Iris pigment epithelial cell (primary cell): ENCODE measurements around the gene PIGR.

Source experiments
- DNase-seq: peaks from one replicate; pipeline ENCODE4 v3.0.0-alpha.2; 2011; ENCODE audit warnings: low read depth

Gene PIGR

DNA sequence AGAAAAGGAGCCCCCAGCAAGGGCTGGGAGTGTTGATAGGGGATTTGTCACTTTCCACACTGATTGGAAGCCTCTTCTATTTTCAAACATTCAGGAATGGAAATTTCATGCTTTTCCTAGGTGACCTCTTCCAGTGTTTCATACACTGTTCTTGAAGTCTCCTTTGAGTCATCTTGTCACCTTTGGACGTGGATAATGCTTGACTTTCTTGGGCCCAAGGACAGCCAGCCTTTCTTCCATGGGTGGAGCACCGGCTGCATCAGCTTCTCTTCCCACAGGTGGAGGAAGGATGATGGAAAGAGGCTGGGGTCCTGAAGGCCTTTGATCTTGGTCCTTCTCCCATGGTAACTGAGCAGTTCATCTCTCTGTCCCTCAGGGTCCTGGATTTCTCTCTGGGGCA is 11.9 kb upstream of the PIGR start:
- DNase-seq, result no peak

- DNase-seq, result no peak
These were observed 11.4 kb upstream of the PIGR start for GRCh38 chr1:206957639-206958038.

GRCh38 chr1:206955476-206956451 is 9.5 kb upstream of the PIGR start:
- no peak for DNase-seq

GRCh38 chr1:206954459-206955342 is 8.4 kb upstream of the PIGR start:
- no peak for DNase-seq

DNA sequence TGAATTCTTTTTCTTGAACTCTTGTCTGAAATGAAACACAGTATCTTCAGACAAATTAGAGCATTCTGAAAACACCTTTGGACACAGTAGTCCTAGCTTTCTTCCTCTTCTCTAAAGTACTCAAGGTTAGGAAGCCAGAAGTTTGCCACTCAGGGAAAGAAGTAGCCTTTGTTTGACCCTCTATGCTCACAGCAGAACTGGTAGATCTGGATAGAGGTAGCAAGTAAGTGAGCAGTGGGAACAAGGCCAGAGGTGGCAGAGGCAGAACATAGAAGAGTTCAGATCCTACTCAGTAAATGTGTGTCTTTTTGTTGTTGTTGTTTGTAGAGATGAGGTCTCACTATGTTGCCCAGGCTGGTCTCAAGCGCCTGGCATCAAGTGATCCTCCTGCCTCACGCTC is 7.4 kb upstream of the PIGR start:
- DNase-seq, result no peak

GRCh38 chr1:206953126-206953525 is 6.9 kb upstream of the PIGR start:
- no peak for DNase-seq

- DNase-seq, result peak; percentile 4
These were observed 5.9 kb upstream of the PIGR start for GRCh38 chr1:206952171-206952570.

- DNase-seq, result no peak
These were observed 5.2 kb upstream of the PIGR start for GRCh38 chr1:206951318-206952100.

DNA sequence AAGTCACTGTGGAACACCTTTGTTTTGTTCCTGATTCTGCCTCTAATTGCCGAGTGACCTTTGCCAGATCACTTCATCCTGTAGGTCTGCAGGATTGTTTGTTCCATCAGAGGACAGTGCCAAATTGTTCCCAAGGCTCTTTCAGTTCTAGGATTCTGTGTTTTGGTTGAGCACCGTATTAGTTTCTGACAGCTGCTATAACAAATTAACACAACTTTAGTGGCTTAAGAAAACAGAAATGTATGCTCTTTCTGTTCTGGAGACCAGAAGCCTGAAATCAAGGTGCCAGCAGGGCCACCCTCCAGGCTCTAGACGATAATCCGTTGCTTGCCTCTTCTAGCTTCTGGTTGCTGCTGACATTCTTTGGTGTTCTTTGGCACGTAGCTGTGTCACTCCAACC is 3.4 kb upstream of the PIGR start:
- no peak for DNase-seq

GRCh38 chr1:206949208-206949607 is 2.9 kb upstream of the PIGR start:
- no peak for DNase-seq

DNA sequence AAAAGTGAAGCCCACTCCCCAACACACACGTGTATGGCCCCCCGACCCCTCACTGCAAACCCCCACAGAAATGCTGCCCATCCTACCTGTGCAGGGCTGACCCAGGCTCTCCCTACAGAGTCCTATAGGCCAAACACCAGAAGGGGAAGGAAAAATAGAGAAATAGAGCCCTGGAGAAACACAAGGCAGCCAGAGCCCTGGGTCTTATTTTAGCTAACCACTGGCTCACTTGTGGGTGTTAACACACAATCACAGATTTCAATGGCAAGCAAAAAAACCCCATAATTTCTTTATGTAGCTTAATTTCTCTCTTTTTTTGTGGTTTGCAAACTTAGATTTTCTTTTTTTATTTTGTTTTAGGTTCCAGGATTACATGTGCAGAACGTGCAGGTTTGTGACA is 989 bp upstream of the PIGR start:
- DNase-seq, result no peak

DNA sequence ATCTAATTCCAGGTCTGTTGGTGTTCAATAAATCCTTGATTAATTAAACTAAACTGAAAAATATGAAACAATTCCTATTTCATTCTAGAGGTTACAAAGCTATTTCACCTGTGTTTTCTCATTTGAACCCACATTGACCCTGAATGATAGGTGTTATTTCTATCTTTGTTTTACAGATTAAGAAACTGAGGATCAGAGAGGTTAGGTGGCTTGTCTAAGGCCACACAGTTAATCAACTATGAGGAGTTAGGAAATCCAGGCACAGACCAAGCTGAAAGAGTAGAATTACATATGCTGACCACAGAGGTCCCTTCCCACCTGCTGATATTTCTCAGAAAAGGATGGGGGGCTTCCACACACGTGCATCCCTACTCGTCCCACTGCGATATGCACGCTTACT is 487 bp downstream of the PIGR start:
- no peak for DNase-seq

DNA sequence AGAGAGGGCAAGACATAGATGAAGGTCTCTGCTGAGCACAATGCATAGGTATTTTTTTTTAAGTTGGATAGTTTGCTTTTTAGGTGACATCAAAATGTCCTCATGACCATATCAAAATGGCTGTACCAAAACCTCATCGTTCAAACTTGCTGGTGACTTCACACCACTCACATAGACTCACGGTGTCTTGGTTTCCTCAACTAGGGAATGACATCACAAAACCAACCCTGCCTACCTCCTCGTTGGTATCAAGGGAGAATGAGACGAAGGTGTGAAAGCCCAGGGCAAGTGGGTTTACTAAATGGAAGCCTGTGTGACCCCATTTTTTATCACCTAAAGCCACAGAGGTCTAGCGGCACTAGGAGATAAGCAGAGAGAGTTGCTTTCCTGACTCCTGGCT is 1.6 kb downstream of the PIGR start:
- no peak for DNase-seq

GRCh38 chr1:206941766-206942418 is 4.4 kb downstream of the PIGR start:
- DNase-seq, result no peak

DNA sequence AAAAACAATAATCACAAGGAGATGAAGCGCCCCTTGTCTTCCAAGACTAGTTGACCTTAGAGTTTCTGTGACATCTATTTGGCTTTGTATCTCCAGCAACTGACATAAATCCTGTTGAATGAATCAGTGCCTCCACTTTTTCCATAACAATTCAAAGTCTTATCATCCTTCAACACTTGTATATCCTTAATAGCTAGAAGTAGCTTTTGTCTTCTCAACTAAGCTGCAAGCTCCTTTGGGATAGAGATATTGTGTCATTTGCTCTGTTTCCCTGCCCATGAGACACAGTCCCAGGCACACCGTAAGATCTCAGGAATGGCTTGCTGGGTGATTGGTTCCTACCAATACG is 5.7 kb downstream of the PIGR start:
- DNase-seq, result no peak

DNA sequence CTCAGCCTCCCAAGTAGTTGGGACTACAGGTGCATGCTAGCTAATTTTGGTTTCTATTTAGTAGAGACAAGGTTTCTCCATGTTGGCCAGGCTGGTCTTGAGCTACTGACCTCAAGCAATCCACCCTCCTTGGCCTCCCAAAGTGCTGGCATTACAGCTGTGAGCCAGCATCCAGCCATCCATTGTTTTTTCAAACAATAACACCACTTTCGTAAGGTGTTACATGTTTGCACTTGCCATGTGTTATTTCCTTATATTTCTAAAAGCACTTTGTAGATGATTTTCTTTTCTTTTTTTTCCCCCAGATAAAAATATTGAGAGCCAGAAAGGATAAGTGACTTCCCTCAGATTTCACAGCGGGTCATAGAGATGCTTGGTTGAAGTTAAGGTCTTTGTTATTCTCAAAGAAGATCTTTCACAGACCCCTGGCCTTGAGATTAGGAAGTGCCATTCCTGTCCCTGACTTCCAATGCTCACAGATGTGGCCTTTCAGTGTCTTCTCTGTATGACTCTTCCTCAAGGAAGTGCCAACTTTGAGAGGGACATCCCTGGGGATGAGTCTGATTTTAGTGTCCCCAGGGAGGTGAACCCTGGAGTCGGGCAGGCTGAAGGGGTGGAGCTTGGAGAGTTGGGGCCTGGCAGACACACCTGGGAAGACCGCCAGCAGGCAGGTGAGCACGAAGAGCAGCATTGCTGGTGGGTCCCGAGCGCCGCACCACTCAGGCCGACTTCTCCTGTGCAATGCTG is 6.3 kb downstream of the PIGR start:
- no peak for DNase-seq

DNA sequence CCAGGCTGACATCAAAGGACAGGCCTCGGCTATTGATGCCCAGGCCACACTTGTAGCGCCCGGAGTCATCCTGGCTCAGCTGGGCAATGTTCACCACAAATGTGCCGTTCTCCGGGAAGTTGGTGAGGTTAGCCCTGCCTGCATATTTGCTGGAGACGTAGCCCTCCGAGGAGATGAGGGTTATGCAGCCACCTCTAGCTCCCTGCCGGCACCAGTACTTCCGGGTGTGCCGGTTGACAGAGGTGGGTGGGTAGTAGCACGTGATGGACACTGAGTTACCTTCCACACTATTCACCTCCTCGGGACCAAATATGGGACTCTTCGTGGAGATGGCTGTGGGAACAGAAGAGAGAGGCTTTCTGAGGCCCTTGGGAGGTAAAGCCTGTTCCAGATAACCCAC is 7.1 kb downstream of the PIGR start:
- no peak for DNase-seq

DNA sequence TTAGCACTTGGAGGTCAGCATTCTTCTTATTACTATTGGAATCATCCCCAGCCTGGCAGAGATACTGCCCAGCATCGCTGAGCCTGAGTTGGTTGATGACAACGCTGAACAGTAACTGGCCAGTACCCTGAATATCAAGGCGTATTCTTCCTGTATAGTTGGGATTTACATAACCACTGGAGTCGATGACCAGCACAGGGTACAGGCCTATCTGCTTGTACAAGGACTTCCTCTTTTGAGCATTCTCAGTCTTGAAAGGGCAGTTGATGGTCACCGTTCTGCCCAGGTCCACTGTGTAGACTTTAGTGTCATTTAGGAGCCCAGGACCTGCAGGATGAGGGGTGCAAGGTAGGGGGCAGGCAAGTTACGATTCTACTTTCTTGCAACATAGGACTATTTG is 8.8 kb downstream of the PIGR start:
- no peak for DNase-seq

DNA sequence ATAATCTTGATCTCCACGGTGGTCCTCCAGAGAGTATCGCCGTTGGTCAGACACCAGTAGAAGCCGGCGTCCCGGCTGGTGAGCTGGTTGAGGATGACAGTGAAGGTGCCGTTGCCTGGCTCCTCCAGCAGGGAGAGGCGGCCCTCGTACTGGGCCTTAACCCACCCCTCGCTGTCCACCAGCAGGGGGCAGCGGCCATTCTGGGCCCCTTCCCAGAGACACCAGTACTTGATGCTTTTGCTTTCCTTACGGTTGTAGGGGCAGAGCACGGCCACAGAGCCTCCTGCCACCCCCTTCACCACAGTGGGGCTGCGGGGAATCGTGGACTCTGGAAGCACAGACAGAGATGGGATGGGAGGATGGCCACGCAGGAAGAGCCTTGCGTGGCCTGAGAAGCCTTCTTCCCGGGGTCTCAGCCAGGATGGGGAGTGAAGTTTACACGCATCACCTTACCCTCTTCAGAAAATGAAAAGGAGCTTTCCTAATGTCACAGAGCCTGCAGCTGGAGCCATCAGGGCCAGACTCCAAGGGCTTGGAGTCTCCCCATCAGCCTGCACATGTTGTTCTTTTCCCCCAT is 10.7 kb downstream of the PIGR start:
- DNase-seq, result peak; percentile 38

DNA sequence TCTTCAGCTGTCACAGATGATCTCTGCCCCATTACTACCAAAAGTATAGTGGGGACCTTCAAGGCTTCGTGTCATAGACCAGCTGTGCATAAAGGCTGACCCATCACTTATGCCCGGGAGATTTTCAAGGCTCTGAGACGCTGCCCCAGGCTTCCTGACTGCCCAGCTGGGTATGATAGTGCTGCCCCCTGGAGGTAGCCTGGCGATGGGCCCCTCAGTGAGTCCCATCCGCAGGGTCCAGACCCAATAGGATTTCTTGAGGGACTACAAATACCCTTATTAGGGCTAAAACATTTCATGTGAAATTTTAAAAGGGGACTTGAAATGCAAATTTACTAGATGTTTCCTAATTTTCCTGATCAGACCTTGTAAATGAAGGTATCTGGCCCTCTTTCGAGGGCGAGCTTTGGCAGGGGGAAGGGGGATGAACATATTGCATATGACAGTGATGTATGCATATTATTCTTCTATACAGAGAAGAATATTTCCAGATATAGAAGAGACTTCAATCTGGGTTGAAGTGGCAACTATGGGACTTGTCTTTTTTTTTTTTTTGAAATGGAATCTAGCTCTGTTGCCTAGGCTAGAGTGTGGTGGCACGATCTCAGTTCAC is 12.8 kb downstream of the PIGR start:
- no peak for DNase-seq
